ENCODE results near the gene TJP1. TPM values are rescaled to one million over a fixed set of nuclear protein-coding genes. Genes with fewer than 3 reads are reported as not detected.
"Not testable (repeated sequence)": the region's sequence is repeated elsewhere in the genome, so short reads cannot be mapped to it uniquely, and the experiment has no call there.

TJP1 gene
- total RNA-seq, 1 experiment from 2014 or later: 40.4 TPM

GRCh38 chr15:29685156-29686078 lies 136.9 kb downstream of the TJP1 start:
- peak; percentile 88 for DNase-seq (ENCODE audit: low read depth)

- DNase-seq (ENCODE audit: low read depth): peak; percentile 68
Measured at GRCh38 chr15:29682781-29683180, 139.5 kb downstream of the TJP1 start.

- no peak for DNase-seq (ENCODE audit: low read depth)
Measured at GRCh38 chr15:29682361-29682760, 139.9 kb downstream of the TJP1 start.

GRCh38 chr15:29681946-29682345 lies 140.3 kb downstream of the TJP1 start:
- DNase-seq (ENCODE audit: low read depth): no peak

GRCh38 chr15:29681166-29681845 lies 141.0 kb downstream of the TJP1 start:
- no peak for DNase-seq (ENCODE audit: low read depth)

- no peak for DNase-seq (ENCODE audit: low read depth)
Measured at GRCh38 chr15:29680465-29681165, 141.7 kb downstream of the TJP1 start.

GRCh38 chr15:29678504-29679034 lies 143.7 kb downstream of the TJP1 start:
- no peak for DNase-seq (ENCODE audit: low read depth)

GRCh38 chr15:29677871-29678461 lies 144.3 kb downstream of the TJP1 start:
- DNase-seq (ENCODE audit: low read depth): no peak

GRCh38 chr15:29677455-29677854 lies 144.8 kb downstream of the TJP1 start:
- DNase-seq (ENCODE audit: low read depth): no peak

GRCh38 chr15:29676961-29677402 lies 145.3 kb downstream of the TJP1 start:
- peak; percentile 75 for DNase-seq (ENCODE audit: low read depth)

GRCh38 chr15:29676374-29676960 lies 145.8 kb downstream of the TJP1 start:
- peak; percentile 68 for DNase-seq (ENCODE audit: low read depth)

GRCh38 chr15:29675791-29676301 lies 146.4 kb downstream of the TJP1 start:
- no peak for DNase-seq (ENCODE audit: low read depth)

GRCh38 chr15:29674661-29675533 lies 147.4 kb downstream of the TJP1 start:
- DNase-seq (ENCODE audit: low read depth): no peak

- DNase-seq (ENCODE audit: low read depth): no peak
Measured at GRCh38 chr15:29672923-29673809, 149.1 kb downstream of the TJP1 start.

GRCh38 chr15:29672446-29672845 lies 149.8 kb downstream of the TJP1 start:
- no peak for DNase-seq (ENCODE audit: low read depth)

- not testable (repeated sequence) for DNase-seq (ENCODE audit: low read depth)
Measured at GRCh38 chr15:29672046-29672445, 150.2 kb downstream of the TJP1 start.

GRCh38 chr15:29670998-29671981 lies 151.0 kb downstream of the TJP1 start:
- peak; percentile 95 for DNase-seq (ENCODE audit: low read depth)
